ENCODE data around the gene IL15.
"Not testable (repeated sequence)": the region's sequence is repeated elsewhere in the genome, so short reads cannot be mapped to it uniquely, and the experiment has no call there.

IL15 gene

DNA sequence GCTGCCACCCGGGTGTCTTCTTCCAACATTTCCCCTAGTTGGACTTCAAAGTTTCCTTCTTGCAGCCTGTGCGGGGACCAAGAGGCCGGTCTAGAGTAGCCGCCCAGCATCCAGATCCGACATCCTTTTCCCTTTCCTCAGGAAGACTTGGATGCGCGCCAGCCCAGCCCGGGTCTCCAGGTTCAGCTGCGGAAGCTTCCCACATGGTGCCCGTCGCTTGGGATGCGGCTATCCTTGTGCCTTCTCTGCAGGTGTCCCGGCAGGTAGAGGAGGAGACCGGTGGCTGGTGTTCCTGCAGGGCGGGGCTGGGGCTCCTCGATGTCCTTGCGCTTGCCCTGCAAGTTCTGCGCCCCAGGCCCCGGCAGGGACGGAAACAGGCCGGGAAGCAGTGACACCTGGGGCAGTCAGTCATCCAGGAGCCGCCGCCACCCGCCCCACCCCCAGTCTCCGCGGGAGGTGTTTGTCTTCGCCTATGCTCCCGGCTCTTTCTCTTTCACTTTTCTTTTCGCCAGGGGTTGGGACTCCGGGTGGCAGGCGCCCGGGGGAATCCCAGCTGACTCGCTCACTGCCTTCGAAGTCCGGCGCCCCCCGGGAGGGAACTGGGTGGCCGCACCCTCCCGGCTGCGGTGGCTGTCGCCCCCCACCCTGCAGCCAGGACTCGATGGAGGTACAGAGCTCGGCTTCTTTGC lies at the start of gene IL15:
Gene IL15, plus strand, starts transcription at position 502 of the 689 bp plus-strand sequence. CDS start 82,882 bp downstream, outside the sequence.
- no peak for DNase-seq (ENCODE audit: low read depth)

GRCh38 chr4:141587897-141588296 lies 48.5 kb upstream of the IL15 start:
- DNase-seq (ENCODE audit: low read depth), result no peak

DNA sequence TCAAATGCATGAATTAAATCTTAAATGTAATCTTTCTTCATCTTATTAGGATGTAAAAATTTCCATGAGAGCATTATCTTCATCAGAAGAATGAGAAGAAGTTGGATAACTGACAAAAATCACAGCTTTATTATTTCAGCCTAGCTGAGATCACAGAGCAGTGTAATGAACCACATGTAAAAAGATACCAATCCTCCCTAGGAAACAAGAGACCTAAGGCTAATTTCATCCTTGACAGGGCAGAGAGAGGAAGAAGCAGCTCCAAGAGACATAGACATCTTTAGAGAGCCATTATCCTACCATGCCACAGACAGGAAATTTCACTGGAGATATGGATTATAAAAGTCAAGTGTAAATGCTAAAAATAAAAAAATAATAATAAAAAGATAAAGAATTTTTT lies 40.9 kb upstream of the IL15 start:
- no peak for DNase-seq (ENCODE audit: low read depth)

GRCh38 chr4:141599853-141600252 lies 36.5 kb upstream of the IL15 start:
- DNase-seq (ENCODE audit: low read depth), result no peak

GRCh38 chr4:141604683-141605082 lies 31.7 kb upstream of the IL15 start:
- DNase-seq (ENCODE audit: low read depth), result not testable (repeated sequence)

DNA sequence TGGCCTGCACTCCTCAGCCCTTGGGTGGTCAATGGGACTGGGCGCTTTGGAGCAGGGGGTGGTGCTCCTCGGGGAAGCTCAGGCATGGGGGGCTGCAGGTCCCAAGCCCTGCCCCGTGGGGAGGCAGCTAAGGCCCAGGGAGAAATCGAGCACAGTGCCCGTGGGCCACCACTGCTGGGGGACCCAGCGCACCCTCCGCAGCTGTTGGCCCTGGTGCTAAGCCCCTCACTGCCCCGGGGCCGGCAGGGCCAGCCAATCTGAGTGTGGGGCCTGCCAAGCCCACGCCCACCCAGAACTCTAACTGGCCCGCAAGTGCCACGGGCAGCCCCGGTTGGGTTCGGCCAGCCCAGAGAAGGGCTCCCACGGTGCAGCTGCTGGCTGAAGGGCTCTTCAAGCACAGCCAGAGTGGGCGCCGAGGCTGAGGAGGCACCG lies 30.9 kb upstream of the IL15 start:
- no peak for DNase-seq (ENCODE audit: low read depth)

DNA sequence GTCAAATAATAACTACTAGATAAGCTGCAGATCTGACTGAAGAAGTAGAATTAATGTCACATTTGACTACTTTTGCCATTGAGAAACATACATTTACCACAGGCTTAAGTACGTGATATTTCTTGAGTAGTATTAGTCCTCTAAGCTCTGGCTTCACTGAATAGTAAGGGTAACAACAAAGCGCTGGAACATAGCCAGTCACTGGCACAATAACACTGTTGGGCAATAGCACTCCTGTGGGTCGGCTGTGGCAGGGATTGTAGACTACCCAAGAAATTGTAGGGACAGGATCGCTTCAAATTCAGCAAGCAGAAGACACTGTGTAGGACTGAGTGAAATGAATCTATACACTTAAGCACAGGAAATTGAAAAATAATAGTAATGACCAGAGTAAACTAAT lies 27.1 kb upstream of the IL15 start:
- no peak for DNase-seq (ENCODE audit: low read depth)

DNA sequence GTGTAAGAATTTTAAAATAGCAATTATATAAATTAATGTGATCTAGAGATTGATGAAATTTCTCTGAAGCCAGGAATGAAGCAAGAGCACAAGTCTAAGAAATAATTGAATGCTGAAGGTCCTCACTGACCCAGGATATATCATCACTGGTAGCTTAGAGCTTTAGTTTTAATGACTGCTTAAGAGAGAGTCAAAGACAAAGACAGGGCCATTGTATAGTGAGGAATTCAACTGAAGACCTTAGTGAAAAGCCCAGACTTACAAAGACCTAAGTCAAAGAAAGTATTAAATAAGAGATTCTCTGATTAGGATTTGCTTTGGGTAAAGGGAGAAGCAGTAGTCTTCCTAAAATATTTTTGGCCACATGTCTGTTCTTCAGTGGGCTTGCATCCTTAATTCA lies 26.0 kb upstream of the IL15 start:
- DNase-seq (ENCODE audit: low read depth), result no peak

DNA sequence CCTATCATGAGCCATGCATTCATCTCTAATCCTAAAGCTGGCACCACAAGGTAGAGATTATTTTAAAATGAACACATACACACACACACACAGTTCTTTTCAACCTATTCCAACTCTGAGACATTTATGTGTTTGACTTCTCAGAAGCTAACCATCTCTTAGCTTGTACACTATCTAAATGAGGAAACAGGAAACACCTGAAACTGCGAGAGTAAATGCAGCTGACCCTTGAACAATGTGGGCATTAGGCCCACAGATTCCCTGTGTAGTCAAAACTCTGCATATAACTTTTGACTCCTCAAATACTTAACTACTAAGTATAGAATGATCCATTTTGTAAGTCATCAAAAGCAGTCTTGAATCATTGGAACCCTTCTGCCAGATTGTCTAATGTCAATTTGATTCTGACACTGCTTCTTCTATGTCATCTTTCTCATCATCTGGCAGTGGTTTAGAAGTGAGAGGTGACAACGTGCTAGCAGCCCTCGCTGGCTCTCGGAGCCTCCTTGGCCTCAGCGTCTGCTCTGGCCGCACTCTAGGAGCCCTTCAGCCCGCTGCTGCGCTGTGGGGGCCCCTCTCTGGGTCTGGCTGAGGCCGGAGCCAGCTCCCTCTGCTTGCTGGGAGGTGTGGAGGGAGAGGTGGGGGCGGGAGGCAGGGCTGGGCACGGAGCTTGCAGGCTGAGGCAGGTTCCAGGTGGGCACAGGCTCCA lies 21.4 kb upstream of the IL15 start:
- no peak for DNase-seq (ENCODE audit: low read depth)

GRCh38 chr4:141615587-141615918 lies 20.8 kb upstream of the IL15 start:
- DNase-seq (ENCODE audit: low read depth), result not testable (repeated sequence)

- no peak for DNase-seq (ENCODE audit: low read depth)
These were observed 15.7 kb upstream of the IL15 start for GRCh38 chr4:141620715-141621114.

- DNase-seq (ENCODE audit: low read depth), result no peak
These were observed 11.4 kb upstream of the IL15 start for GRCh38 chr4:141625023-141625422.

GRCh38 chr4:141630854-141631253 lies 5.5 kb upstream of the IL15 start:
- no peak for DNase-seq (ENCODE audit: low read depth)

GRCh38 chr4:141635736-141636081 lies 674 bp upstream of the IL15 start:
- no peak for DNase-seq (ENCODE audit: low read depth)

- peak; percentile 27 for DNase-seq (ENCODE audit: low read depth)
These were observed 533 bp downstream of the IL15 start for GRCh38 chr4:141636771-141637460.

GRCh38 chr4:141637565-141637964 lies 1.2 kb downstream of the IL15 start:
- DNase-seq (ENCODE audit: low read depth), result no peak

GRCh38 chr4:141638230-141638629 lies 1.8 kb downstream of the IL15 start:
- no peak for DNase-seq (ENCODE audit: low read depth)

GRCh38 chr4:141640696-141641095 lies 4.3 kb downstream of the IL15 start:
- no peak for DNase-seq (ENCODE audit: low read depth)

DNA sequence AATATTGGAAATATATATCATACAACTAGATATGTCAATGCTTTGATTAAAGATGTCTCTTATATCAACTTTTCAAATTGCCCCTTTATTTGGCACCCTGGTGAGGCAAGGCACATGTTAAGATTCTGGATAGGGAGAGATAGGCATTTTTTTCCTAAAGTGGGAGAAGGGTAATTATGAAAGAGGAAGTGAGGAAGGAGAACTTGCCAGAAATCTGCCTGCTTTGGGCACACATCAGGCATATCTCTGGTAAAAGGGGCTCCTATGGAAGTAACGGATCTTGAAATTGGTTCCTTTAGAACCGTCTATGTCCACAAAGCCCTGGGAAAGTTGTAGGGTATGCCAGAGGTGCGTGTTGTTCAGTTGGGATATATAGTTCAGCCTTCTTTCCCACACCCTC lies 5.7 kb downstream of the IL15 start:
- no peak for DNase-seq (ENCODE audit: low read depth)

- no peak for DNase-seq (ENCODE audit: low read depth)
These were observed 6.3 kb downstream of the IL15 start for GRCh38 chr4:141642711-141643110.

DNA sequence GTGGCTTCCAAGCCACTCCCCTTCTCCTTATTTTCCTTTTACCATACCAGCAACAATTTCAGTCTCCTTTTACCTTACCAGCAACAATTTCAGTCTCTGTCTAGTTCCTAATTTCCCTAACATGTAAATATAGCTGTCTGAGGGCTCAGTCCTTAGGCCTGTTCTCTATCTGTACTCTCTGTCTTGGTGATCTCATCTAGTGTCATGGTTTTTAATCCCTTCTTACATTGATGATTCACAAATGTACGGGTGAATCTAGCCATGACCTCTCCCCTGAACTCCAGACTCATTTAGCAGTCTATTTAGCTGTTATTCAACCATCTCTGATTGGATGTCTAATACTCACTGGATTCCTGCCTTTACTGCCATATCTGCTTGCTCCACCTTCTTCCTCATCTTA lies 7.2 kb downstream of the IL15 start:
- DNase-seq (ENCODE audit: low read depth), result peak; percentile 51

DNA sequence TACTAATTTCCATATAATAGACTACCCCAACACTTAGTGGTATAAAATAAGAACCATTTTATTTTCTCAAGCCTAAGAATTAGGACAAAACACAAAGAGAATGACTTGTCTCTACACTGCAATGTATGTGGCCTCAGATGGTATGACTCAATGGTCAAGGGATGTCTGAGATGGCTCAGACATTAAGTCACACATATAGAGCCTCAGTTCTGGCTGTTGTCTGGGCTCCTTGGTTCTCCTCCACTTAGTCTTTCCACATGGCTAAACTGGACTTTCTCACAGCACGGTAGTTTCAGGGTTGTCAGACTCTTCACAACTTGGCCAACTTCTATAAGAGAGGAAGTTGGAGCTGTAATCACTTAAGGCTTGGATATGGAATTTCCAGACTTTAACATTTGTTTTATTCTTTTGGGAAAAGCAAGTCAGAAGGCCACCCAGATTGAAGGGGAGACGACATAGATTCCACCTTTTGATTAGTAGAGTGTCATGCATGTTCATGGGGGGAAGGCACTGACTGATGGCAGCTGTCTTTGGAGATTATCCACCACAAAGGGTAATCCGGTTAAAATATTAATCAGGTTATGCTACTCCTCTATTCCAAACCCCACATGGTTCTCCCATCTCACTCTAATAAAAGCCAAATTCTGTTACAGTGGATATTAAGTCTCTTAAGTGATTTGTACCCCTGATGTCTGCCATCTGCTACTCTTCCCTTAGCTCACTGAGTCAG lies 9.4 kb downstream of the IL15 start:
- peak; percentile 81 for DNase-seq (ENCODE audit: low read depth)

- no peak for DNase-seq (ENCODE audit: low read depth)
These were observed 10.6 kb downstream of the IL15 start for GRCh38 chr4:141646969-141647368.
